GM18502 (cell line): ENCODE data around the gene GET3.
"Not testable (repeated sequence)": the region's sequence is repeated elsewhere in the genome, so short reads cannot be mapped to it uniquely, and the experiment has no call there.

Source experiments
- ATAC-seq: cut with Tn5 transposase; IDR thresholded peaks from one replicate; pipeline ENCODE4 v1.9.1; 2021; ENCODE audit warnings: mild to moderate bottlenecking; ENCODE audit not compliant: unreplicated experiment, poor library complexity

The GET3 gene

GRCh38 chr19:12789904-12790619 lies 52.8 kb downstream of the GET3 start:
- ATAC-seq, result peak; percentile 39

DNA sequence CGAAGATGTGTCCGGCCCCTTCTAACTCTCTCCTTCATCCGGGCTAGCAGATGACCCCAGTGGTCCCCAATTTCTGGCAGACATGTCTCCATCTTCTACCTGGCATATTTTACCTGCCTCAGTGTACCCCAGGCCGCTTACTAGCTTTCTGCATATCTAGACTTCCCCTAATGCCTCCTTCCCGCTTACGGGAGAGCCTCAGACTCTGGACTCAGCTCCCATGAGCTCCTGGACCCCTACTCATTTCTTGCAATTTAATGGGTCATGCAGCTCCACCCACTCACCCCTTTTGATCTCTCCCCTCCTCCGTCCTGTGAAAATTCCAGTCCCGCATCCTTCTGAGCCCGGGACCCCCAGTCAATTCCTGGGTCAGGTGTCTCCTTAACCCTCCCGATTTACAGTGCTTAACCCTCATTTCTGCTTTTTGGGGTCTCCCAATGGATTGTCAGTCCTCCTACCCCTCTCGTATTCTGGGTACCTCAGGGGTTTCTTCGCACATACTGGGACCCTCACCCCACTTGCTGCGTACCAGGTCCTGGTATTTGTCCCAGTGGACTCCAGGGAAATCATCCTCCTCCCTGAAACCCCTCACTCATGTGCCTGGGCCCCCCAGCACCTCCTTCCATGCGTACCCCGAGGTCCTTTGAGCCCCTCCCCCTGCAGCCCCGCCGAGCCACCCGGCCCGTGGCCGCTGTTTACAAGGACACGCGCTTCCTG lies 53.5 kb downstream of the GET3 start:
- no peak for ATAC-seq

DNA sequence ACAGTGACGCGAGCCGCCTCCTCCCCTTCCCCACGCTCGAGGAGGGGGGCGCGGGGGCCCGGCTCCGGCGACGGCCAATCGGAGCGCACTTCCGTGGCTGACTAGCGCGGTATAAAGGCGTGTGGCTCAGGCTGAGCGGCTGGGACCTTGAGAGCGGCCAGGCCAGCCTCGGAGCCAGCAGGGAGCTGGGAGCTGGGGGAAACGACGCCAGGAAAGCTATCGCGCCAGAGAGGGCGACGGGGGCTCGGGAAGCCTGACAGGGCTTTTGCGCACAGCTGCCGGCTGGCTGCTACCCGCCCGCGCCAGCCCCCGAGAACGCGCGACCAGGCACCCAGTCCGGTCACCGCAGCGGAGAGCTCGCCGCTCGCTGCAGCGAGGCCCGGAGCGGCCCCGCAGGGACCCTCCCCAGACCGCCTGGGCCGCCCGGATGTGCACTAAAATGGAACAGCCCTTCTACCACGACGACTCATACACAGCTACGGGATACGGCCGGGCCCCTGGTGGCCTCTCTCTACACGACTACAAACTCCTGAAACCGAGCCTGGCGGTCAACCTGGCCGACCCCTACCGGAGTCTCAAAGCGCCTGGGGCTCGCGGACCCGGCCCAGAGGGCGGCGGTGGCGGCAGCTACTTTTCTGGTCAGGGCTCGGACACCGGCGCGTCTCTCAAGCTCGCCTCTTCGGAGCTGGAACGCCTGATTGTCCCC lies 54.2 kb downstream of the GET3 start, which contains the start of gene JUNB:
Gene JUNB (plus strand): TSS at position 142 of the 706 bp plus-strand sequence. CDS start 286 bp downstream, at position 428.
- ATAC-seq, result peak; percentile 29

DNA sequence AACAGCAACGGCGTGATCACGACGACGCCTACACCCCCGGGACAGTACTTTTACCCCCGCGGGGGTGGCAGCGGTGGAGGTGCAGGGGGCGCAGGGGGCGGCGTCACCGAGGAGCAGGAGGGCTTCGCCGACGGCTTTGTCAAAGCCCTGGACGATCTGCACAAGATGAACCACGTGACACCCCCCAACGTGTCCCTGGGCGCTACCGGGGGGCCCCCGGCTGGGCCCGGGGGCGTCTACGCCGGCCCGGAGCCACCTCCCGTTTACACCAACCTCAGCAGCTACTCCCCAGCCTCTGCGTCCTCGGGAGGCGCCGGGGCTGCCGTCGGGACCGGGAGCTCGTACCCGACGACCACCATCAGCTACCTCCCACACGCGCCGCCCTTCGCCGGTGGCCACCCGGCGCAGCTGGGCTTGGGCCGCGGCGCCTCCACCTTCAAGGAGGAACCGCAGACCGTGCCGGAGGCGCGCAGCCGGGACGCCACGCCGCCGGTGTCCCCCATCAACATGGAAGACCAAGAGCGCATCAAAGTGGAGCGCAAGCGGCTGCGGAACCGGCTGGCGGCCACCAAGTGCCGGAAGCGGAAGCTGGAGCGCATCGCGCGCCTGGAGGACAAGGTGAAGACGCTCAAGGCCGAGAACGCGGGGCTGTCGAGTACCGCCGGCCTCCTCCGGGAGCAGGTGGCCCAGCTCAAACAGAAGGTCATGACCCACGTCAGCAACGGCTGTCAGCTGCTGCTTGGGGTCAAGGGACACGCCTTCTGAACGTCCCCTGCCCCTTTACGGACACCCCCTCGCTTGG lies 55.0 kb downstream of the GET3 start:
- no peak for ATAC-seq

- no peak for ATAC-seq
These were observed 55.6 kb downstream of the GET3 start for GRCh38 chr19:12792853-12793289.

DNA sequence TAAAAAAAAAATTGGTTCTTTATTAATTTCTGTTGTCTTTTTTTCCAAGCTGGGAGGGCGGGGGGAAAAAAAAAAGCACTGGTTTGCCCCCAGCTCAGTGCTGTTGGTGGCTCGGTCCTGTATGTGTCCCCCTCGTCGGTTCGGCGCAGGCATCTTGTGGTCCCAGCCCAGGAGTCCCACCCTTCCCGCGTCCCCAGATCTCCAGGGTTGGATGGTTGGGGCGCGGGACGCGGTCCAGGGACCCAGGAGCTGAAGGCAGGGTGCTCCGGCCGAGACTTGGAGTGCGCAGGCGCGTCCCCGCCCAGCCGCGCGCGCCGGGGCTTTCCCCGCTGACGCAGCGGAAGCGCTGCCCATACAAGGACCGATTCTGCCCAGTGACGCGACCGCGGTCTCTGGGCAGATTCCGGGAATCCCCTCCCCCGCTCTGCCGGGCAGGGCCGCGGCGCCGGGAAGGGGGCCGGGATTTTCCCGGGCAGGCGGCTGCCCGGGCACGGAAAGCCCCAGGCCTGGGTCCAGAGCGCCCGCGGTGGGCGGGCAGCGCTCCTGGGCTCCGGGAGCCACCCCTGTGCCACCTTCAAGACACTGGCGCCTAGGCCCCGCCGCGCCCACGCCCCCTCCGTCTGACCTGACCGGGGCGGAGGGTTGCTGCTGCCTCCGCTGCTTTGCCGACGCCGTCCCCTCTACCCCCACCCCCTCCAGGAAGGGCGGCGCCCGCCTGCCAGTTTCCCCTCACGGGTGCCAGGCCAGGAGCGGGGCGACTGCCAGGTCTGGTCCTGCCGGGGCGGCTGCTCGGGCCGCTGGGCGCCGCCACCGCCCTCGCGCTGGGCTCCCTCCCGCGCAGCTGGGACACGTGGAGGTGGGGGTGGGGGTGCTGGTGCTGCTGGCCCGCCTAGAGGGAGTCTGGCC lies 56.2 kb downstream of the GET3 start:
- ATAC-seq, result peak; percentile 33

DNA sequence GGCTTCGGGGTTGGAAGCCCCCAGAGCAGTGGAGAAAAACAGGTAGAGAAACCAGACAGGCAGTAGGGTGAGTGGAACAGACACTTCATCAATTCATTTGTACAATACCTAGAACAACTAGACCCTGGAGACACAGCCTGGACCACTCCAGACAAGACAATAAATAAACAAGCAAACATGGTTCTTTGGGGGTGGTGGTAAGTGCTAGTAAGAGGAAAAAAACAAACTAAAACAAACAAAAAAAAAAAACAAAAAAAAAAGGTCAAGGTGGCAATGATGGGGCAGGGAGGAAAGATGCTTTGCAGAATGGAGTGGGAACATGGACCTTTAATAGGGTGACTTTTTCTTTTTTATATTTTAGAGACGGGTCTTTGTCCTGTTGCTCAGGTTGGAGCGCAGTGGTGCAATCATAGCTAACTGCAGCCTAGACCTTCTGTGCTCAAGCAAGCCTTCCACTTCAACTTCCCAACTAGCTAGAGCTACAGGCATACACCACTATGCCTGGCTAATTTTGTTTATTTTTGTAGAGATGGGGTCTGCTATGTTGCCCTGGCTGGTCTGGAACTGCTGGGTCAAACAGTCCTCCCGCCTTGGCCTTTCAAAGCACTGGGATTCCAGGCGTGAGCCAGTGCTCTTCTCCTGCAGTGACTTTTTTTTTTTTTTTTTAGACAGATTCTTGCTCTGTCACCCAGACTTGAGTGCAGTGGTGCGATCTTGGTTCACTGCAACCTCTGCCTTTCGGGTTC lies 57.1 kb downstream of the GET3 start:
- ATAC-seq, result no peak

DNA sequence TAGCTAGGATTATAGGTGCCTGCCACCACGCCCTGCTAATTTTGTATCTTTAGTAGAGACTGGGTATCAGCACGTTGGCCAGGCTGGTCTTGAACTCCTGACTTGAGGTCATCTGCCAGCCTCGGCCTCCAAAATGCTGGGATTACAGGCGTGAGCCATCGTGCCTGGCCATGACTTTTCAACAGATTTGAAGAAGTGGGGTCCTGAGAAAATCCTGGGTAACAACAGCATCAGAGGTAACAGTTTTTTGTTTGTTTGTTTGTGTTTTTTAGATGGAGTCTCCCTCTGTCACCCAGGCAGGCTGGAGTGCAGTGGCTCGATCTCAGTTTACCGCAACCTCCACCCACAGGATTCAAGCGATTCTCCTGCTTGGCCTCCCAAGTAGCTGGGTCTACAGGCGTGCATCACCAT lies 57.7 kb downstream of the GET3 start:
- no peak for ATAC-seq

- ATAC-seq, result no peak
These were observed 59.1 kb downstream of the GET3 start for GRCh38 chr19:12796146-12797071.

DNA sequence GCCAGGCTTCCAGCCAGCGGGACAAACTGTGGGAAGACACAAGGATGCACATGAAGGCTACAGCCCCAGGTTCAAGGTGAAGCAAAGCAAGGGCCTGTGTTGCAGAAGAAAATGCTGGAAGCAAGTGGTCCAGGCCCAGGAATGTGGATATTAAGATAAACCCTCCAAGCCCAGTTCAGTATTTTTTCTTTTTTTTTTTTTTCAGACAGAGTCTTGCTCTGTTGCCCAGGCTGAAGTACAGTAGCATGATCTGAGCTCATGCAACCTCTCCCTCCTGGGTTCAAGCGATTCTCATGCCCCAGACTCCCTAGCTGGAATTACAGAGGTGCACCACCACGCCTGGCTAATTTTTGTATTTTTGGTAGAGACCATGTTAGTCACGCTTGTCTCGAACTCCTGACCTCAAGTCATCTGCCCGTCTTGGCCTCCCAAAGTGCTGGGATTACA lies 59.9 kb downstream of the GET3 start:
- ATAC-seq, result no peak

GRCh38 chr19:12797607-12798006 lies 60.3 kb downstream of the GET3 start:
- not testable (repeated sequence) for ATAC-seq
